Keratinocyte (primary cell): ENCODE results near the gene AP5B1. TPM values are rescaled to one million over a fixed set of nuclear protein-coding genes. Genes with fewer than 3 reads are reported as not detected.

ENCODE experiments used
- DNase-seq: peaks from one replicate; pipeline ENCODE4 v3.0.0-alpha.2; 2011; ENCODE audit warnings: low read depth, missing footprints, low spot score
- FAIRE-seq: peaks from 2 replicates; lab custom pipeline; 2011; peaks lifted over from hg19 to GRCh38; lab: Jason Lieb, UNC
- H2AFZ ChIP-seq: 2 replicates; pipeline ENCODE4 v1.6.0; 2012; ENCODE audit warnings: low read length, control low read depth, inconsistent platforms; ENCODE audit not compliant: control insufficient read depth
- H3K27ac ChIP-seq: 2 replicates; pipeline ENCODE4 v1.5.1; 2011; ENCODE audit warnings: low read length; ENCODE audit not compliant: control insufficient read depth, insufficient read depth
- H3K27me3 ChIP-seq: 3 replicates; pipeline ENCODE4 v1.6.0; 2011; ENCODE audit warnings: low read length; ENCODE audit not compliant: control insufficient read depth, insufficient read depth; ENCODE audit errors: extremely low read depth
- H3K36me3 ChIP-seq, 2 experiments: 2 replicates in 1 of 2; 3 replicates in 1 of 2; pipeline ENCODE4 v1.5.1; 2011; ENCODE audit warnings: low read length in 2 of 2, mild to moderate bottlenecking in 1 of 2; ENCODE audit not compliant: control insufficient read depth in 2 of 2, insufficient read depth in 2 of 2; ENCODE audit errors: extremely low read depth in 1 of 2
- H3K4me1 ChIP-seq: 3 replicates; pipeline ENCODE4 v1.5.1; 2011; ENCODE audit warnings: low read length; ENCODE audit not compliant: control insufficient read depth, insufficient read depth; ENCODE audit errors: extremely low read depth
- H3K4me2 ChIP-seq: 3 replicates; pipeline ENCODE4 v1.6.0; 2011; ENCODE audit warnings: low read depth, low read length; ENCODE audit not compliant: control insufficient read depth, insufficient read depth; ENCODE audit errors: extremely low read depth
- H3K4me3 ChIP-seq, 3 experiments: fragments of 200-600 bp in 1 of 3; sonication (generic) in 1 of 3; 2 replicates in 2 of 3; 3 replicates in 1 of 3; pipeline ENCODE4 v1.5.1; 2011 to 2016; ENCODE audit warnings: low read length in 3 of 3, mild to moderate bottlenecking in 3 of 3, control low read depth in 2 of 3, inconsistent platforms in 1 of 3, low read depth in 1 of 3, mixed read lengths in 1 of 3, mixed run types in 1 of 3, moderate library complexity in 1 of 3; ENCODE audit not compliant: control insufficient read depth in 2 of 3, insufficient read depth in 2 of 3; ENCODE audit errors: extremely low read depth in 1 of 3
- H3K79me2 ChIP-seq: 2 replicates; pipeline ENCODE4 v1.6.0; 2012; ENCODE audit warnings: low read length; ENCODE audit not compliant: control insufficient read depth, insufficient read depth
- H3K9ac ChIP-seq: 3 replicates; pipeline ENCODE4 v1.6.0; 2011; ENCODE audit warnings: low read length; ENCODE audit not compliant: control insufficient read depth, insufficient read depth; ENCODE audit errors: extremely low read depth
- H3K9me1 ChIP-seq: 3 replicates; pipeline ENCODE4 v1.6.0; 2011; ENCODE audit warnings: low read length; ENCODE audit not compliant: control insufficient read depth, insufficient read depth; ENCODE audit errors: extremely low read depth
- H3K9me3 ChIP-seq: 2 replicates; pipeline ENCODE4 v1.5.1; 2012; ENCODE audit warnings: low read depth, low read length; ENCODE audit not compliant: control insufficient read depth
- H4K20me1 ChIP-seq: 3 replicates; pipeline ENCODE4 v1.6.0; 2011; ENCODE audit warnings: low read length; ENCODE audit not compliant: control insufficient read depth, insufficient read depth; ENCODE audit errors: extremely low read depth
- EZH2 ChIP-seq: IDR thresholded peaks from one replicate; pipeline ENCODE4 v1.6.1; 2012; ENCODE audit warnings: inconsistent platforms, mild to moderate bottlenecking, low read length, moderate library complexity
- dilution Hi-C: fragments of 300-500 bp; cut with MboI; formaldehyde crosslinking; loops from one replicate; pipeline ENCODE4 v1.7.0; 2020; ENCODE audit warnings: low sequenced_read_pairs; ENCODE audit not compliant: extremely low pct_ligation_motif_present
- polyA plus RNA-seq, 5 experiments: library from polyadenylated mRNA; depleted of rRNA in 3 of 5; stranded (reverse) in 3 of 5; stranded (forward) in 1 of 5; unstranded in 1 of 5; fragments of >200 nt; gene quantifications; 1 replicate in 1 of 5; 2 replicates in 3 of 5; 3 replicates in 1 of 5; pipeline versions ENCODE4 v1.2.1 to v1.2.3, GENCODE V29; 2011 to 2012; ENCODE audit warnings: missing spikeins in 2 of 5, low read depth in 1 of 5, low replicate concordance in 1 of 5
- TF ChIP-seq, protein P1 (sequence below), 3 experiments: IDR thresholded peaks in 1 of 3; conservative IDR thresholded peaks in 1 of 3; optimal IDR thresholded peaks in 1 of 3; 2 replicates in 2 of 3; 3 replicates in 1 of 3; pipeline versions ENCODE3 to v1.5.1; 2011; ENCODE audit warnings: low read length in 3 of 3, mild to moderate bottlenecking in 3 of 3, moderate library complexity in 2 of 3, control low read depth in 1 of 3, inconsistent platforms in 1 of 3; ENCODE audit not compliant: insufficient read depth in 2 of 3; ENCODE audit errors: extremely low read depth in 1 of 3

AP5B1 gene
- polyA plus RNA-seq, 1 donor (not counting 4 experiments of a cell fraction or from before 2014, with no cell fraction given) = 3.1 TPM

DNA sequence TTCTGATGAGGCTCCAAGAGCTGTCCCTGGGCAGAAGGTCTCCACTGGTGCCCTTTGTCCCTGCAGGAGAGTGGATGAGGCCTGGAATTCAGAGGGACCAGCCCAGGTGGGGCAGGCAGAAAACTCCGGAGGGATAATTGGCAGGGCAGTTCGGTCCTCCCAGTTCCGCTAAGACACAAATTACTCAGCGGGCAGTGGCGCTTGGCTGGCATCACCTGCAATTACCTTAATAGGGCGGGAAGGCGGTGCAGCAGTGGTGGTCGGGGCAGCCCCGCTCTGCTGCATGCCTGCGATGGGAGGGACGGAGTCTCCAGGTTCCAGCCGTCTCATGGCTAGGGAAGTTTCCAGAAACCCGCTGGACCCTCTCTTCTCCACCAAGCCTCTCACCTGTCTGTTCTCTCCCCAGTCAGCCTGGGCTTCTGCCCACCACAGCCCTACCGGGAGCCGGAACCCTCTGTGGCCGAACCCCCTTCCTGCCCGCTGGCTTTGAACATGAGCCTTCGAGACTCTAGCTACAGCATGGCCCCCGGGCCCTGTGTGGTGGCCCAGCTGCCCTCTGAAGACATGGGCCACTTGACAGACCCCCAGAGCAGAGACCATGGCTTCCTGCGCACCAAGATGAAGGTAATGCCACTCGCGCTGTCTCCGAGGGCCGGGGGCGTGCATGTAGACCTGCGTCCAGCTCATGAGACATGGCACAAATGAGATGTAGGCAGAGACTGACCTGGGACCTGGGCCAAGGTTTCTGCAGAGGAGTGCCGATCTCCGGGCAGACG lies 13.0 kb upstream of the AP5B1 start:
- Histone ChIP-seq H4K20me1 (no peaks in the 10 kb centered on the region), H3K9me1 (no peaks in the 10 kb centered on the region), H3K36me3 (peaks cover 2 to 3% of the 10 kb centered on the region in 2 experiments), H3K9ac (no peak overlapping the region), H3K79me2 (no peaks in the 10 kb centered on the region), H3K4me3 (no peak overlapping the region), H3K27me3 (peaks cover 5% of the 10 kb centered on the region), H3K27ac (no peak overlapping the region), H3K4me1 (peaks cover 32% of the 10 kb centered on the region), H3K9me3 (no peaks in the 10 kb centered on the region), H3K4me2 (peak overlapping the region; percentile 0), H2AFZ (no peak overlapping the region)
- TF ChIP-seq EZH2 = no peak
- TF ChIP-seq, protein P1, sequence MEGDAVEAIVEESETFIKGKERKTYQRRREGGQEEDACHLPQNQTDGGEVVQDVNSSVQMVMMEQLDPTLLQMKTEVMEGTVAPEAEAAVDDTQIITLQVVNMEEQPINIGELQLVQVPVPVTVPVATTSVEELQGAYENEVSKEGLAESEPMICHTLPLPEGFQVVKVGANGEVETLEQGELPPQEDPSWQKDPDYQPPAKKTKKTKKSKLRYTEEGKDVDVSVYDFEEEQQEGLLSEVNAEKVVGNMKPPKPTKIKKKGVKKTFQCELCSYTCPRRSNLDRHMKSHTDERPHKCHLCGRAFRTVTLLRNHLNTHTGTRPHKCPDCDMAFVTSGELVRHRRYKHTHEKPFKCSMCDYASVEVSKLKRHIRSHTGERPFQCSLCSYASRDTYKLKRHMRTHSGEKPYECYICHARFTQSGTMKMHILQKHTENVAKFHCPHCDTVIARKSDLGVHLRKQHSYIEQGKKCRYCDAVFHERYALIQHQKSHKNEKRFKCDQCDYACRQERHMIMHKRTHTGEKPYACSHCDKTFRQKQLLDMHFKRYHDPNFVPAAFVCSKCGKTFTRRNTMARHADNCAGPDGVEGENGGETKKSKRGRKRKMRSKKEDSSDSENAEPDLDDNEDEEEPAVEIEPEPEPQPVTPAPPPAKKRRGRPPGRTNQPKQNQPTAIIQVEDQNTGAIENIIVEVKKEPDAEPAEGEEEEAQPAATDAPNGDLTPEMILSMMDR (optimal IDR thresholded peaks at IDR 0.05 in 1 of 3, IDR thresholded peaks at IDR 0.05 in 1 of 3, conservative IDR thresholded peaks at IDR 0.05 in 1 of 3; ENCODE audit: extremely low read depth in 1 of 3, insufficient read depth in 2 of 3, low read length in 3 of 3) = no peak
- dilution Hi-C loops = no loop called here
- DNase-seq (no peak), FAIRE-seq (no peak)

DNA sequence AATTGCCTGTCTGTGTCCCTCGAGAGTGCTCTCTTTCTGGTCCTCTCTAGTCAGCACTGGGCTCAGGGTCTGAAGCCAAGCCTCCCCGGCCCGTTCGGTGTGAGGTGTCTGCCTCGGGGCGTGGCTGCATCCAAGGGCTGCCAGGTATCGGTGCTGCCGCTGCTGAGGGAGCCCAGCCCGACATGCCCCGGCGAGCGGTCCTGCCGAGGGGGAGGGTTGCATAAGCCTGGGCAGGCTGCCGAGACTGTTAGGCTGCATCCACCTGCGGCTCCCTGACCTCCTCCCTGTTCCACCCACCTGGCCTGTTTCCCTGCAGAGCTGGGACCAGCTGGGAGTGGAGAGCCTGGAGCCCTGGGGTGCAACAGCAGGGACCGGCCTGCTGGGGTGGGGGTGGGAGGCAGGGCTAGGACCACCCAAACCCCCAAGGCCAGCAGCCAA lies 12.4 kb upstream of the AP5B1 start:
- TF ChIP-seq, protein P1 (optimal IDR thresholded peaks at IDR 0.05 in 1 of 3, IDR thresholded peaks at IDR 0.05 in 1 of 3, conservative IDR thresholded peaks at IDR 0.05 in 1 of 3; ENCODE audit: extremely low read depth in 1 of 3, insufficient read depth in 2 of 3, low read length in 3 of 3) = no peak
- no peak for TF ChIP-seq EZH2
- Histone ChIP-seq H4K20me1 (no peaks in the 10 kb centered on the region), H3K27ac (peak overlapping the region; percentile 33), H3K9me1 (no peaks in the 10 kb centered on the region), H3K9me3 (no peaks in the 10 kb centered on the region), H3K4me2 (peak overlapping the region; percentile 59), H3K4me1 (peaks cover 32% of the 10 kb centered on the region), H3K9ac (no peak overlapping the region), H2AFZ (no peak overlapping the region), H3K27me3 (peaks cover 11% of the 10 kb centered on the region), H3K4me3 (peak overlapping the region in 1 of 3 experiments; percentile 23), H3K36me3 (peaks cover 2 to 3% of the 10 kb centered on the region in 2 experiments), H3K79me2 (no peaks in the 10 kb centered on the region)
- dilution Hi-C loops = no loop called here
- DNase-seq = peak; percentile 76
- FAIRE-seq = peak; percentile 86
